GM12875 (cell line): ENCODE data around the gene ZNF783.

Experiments used
- H3K4me3 ChIP-seq: one replicate; pipeline ENCODE4 v1.5.1; 2011; ENCODE audit warnings: low read depth, low read length, control low read depth
- CTCF ChIP-seq: IDR thresholded peaks from 2 replicates; pipeline ENCODE4 v1.5.1; 2011; ENCODE audit warnings: low read depth, mild to moderate bottlenecking, control low read depth, inconsistent platforms, low read length, moderate library complexity, borderline replicate concordance; ENCODE audit not compliant: insufficient read depth

ZNF783 gene

DNA sequence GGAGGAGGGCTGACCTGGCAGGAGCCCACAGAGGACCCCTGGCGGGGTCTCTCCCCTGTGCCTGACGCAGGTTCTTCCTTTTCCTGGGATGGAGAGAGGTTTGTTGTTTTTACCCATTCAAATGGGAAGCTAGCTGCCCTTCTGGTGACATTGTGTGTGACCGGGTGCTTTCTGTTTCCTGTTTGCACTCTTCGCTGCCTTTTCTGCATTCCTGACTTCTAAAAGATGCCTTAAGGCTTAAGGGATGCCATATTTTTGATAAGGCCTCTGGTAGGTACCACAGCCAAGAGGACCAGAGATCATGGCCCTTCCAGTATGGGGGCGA lies 20.3 kb downstream of the ZNF783 start:
- TF ChIP-seq CTCF: no peak
- H3K4me3 ChIP-seq: no peak overlapping the region

DNA sequence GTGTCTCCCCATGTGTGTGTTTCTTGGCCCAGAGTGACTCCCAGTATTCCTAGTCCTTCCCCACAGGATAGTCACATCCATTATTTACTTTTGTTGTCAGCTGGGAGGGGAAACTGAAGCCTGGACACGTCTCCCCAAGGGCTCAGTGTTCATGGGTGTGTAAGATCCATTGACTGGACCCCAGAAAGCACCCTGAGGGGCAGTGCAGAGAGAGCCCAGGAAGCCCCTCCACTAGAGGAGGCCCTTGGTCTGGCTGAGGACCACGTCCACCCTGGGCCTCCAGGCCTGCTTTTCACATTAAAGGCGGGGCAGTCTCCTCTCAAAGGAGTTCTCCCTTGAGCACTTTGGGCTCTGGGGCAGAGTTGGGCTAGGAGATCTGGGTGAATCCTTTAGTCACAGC lies 21.3 kb downstream of the ZNF783 start:
- TF ChIP-seq CTCF: no peak
- H3K4me3 ChIP-seq: no peak overlapping the region

DNA sequence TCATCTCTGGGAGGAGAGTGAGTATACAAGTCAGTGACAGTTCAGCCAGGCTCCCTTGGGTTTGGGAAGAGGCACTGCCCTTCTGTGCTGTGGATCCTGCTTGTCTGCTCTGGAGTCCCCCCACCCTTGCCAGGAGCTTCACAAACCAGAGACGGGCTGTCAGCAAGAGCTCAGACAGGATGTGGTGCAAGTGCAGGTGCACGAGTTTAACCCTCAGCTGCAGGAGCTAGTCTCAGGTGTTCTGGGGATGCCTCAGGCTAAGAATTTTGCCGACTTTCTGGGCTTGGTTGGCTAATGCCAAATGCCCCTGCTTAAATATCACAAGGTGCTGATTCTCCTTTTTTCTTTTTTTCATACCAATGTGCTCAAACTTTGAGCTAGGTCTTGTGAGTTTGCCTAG lies 22.3 kb downstream of the ZNF783 start:
- no peak for TF ChIP-seq CTCF
- no peak overlapping the region for H3K4me3 ChIP-seq

DNA sequence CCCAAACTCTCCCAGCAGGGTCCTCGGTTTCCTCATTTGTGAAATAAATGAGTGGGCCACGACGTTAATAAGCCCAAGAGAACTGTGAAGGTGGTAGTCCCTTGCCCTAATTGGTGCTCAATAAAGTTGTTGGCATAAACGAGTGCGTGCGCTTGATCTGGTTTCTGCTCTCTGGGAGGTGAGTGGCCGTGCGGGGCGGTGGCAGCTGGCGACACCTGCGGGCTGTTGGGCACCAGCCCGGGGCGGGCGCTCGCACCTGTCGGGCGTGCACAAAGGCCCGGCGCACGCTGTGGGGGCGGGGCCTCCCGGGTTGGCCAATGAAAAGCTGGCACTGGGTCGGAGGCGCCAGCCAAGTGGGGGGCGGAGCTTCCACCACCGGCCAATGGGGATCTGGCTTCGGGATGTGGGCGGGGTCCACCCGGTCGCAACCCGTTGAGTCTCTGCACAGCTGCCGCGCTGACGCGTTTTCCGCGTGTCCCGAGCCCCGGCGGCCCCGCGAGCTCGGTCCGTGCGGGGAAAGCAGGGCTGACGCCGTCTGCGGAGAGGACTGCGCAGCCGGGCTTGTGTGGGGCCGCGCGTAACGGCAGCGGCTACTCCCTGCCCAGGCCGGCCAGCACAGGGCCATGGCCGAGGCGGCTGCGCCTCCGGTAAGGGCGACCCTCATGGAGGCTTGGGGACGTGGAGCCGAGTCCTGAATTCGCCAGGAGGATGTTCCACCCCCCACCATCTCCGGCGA lies 23.0 kb downstream of the ZNF783 start:
- TF ChIP-seq CTCF: no peak
- H3K4me3 ChIP-seq: peak overlapping the region; percentile 58

- peak overlapping the region; percentile 58 for H3K4me3 ChIP-seq
- TF ChIP-seq CTCF: no peak
Observed at GRCh38 chr7:149285603-149286002, 23.6 kb downstream of the ZNF783 start.

DNA sequence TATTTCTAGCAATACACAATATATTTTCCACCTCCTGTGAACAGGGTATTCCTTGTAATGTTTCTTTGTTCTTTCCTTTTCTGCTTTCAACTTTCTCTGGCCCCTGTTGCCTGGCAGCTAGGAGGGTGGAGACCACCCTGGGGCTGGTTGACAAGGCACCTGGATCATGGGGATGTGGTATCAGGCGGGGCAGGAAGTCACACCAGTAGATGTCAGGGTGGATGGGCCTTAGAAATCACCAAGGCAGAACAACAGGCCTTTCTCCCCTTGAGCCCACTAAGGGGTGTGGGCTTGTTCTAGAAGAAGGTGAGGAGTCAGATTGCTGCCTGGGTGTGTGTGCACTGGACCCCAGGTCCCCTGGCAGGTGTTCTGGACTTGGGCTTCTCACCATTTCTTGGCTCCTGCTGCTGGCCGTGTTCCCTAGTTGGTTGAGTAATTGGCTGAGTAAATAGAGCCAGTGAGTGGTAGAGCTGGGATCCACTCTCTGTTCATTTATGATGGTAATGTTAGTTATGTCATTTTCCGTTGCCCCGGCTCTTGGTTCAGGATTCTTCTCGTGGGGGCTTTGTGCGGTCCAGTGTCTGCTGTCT lies 24.9 kb downstream of the ZNF783 start:
- H3K4me3 ChIP-seq: no peak overlapping the region
- no peak for TF ChIP-seq CTCF

GRCh38 chr7:149287622-149288021 lies 25.6 kb downstream of the ZNF783 start:
- no peak for TF ChIP-seq CTCF
- no peak overlapping the region for H3K4me3 ChIP-seq
